ENCODE results near the gene BBS7. TPM values are rescaled to one million over a fixed set of nuclear protein-coding genes. Genes with fewer than 3 reads are reported as not detected.

Gene BBS7
- total and polyA plus RNA-seq, 10 of the 15 experiments (the other 5 are each of a cell fraction or from before 2014, with no cell fraction given): 5.2 to 15.2 (median 9.0) TPM

DNA sequence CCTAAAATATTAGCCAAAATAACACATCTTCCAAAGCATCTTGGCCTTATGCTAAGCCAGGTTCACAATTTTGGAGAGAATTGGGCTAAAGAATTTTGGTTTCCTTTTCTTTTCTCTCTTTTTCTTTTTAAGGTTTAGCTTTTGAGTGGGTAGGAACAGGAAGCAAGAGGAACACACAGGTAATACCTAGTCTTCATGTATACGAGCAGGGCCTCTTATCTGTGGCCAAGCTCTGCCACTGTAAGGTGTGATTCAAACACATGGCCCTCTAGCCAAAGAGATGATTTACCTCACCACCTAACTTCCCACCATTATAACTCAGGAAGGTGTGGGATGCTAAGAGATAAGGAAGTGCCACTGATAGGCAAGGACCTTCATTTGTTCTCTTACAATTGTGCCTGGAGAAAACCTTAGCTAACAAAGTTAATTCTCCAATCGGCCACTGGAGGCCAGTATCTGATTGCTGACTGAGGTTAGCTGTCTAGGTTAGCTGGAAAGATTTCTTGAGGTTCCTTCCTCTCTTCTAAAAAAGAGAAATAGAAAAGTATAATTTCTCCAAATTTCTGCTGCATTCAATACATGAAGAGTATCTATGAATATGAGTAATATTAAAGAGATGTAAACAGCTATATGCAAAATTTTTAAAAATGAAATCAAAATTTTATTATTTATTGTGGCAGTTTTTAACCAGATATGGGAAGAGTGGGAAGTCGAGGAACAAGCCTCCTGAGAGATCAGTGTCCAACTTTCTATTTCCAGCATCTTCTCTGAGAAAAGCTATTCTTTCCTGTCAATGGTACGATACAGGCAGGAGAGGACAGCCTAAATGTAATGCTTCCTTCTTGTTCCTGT is 30.1 kb upstream of the BBS7 start:
- Histone ChIP-seq H3K27me3 (replicated peaks in 1 of 2; ENCODE audit: control insufficient read depth in 2 of 2, insufficient read depth in 2 of 2, low read length in 1 of 2) (no peaks in the 10 kb centered on the region), H3K36me3 (ENCODE audit: control insufficient read depth in 2 of 2, insufficient read depth in 2 of 2, low read length in 1 of 2) (no peaks in the 10 kb centered on the region), H3K27ac (ENCODE audit: control insufficient read depth, insufficient read depth) (no peak overlapping the region), H3K9ac (ENCODE audit: control insufficient read depth, insufficient read depth, low read length) (no peak overlapping the region), H3K79me2 (ENCODE audit: control insufficient read depth, insufficient read depth, low read length) (no peaks in the 10 kb centered on the region), H3K4me1 (ENCODE audit: control insufficient read depth, insufficient read depth, low read length) (no peaks in the 10 kb centered on the region), H3K4me3 (no peak overlapping the region), H3K9me3 (replicated peaks; ENCODE audit: control insufficient read depth, insufficient read depth, low read length) (no peaks in the 10 kb centered on the region), H2AFZ (ENCODE audit: control insufficient read depth, low read depth, low read length) (no peak overlapping the region), H3K4me2 (ENCODE audit: control insufficient read depth, insufficient read depth) (no peak overlapping the region), H4K20me1 (ENCODE audit: control insufficient read depth, insufficient read depth) (no peaks in the 10 kb centered on the region)
- no peak for TF ChIP-seq RB1 (IDR thresholded peaks at IDR 0.05; ENCODE audit: borderline replicate concordance)
- 0 out of 2 replicates have a peak, but pooled peaks have one; percentile 25 for TF ChIP-seq ZNF24 (IDR thresholded peaks at IDR 0.05)
- TF ChIP-seq CTCF (IDR thresholded peaks at IDR 0.05 in 2 of 3, conservative IDR thresholded peaks at IDR 0.05 in 1 of 3; ENCODE audit: control insufficient read depth in 2 of 3, extremely low read depth in 1 of 3, insufficient read depth in 1 of 3, low read depth in 3 of 3, low read length in 3 of 3): peak; percentile 67 to 85 (median 84)
- TF ChIP-seq YY1 (IDR thresholded peaks at IDR 0.05; ENCODE audit: low read depth, low read length): 0 out of 2 replicates have a peak, but pooled peaks have one; percentile 22
- TF ChIP-seq YBX1 (IDR thresholded peaks at IDR 0.05): no peak
- TF ChIP-seq SMC3 (IDR thresholded peaks at IDR 0.05; ENCODE audit: borderline replicate concordance, low read length): peak; percentile 77
- TF ChIP-seq RAD21 (IDR thresholded peaks at IDR 0.05; ENCODE audit: insufficient read depth, low read depth, low read length): peak; percentile 99
- TF ChIP-seq SP1 (IDR thresholded peaks at IDR 0.05; ENCODE audit: low read depth, low read length): no peak
- TF ChIP-seq NR2C1 (IDR thresholded peaks at IDR 0.05): no peak
- intact Hi-C loops (cut with micrococcal nuclease; ENCODE audit: unreplicated experiment): loop anchor here (1.0 to 10.0 kb wide), 3 partner anchors 103 to 677 kb away; partner anchors contain the start of gene IL2
- WGBS (ENCODE audit: insufficient coverage, insufficient replicate concordance, low lambda C conversion rate, missing lambda C conversion rate): 43% methylated on average over 4 of the region's 4 CpGs
- ChIA-PET POLR2A (no interaction called here), SMC1A (ENCODE audit: uncharacterized antibody, unreplicated experiment) (interaction anchor here (0.7 to 3.1 kb wide), 31 partner anchors 8 to 1033 kb away, joined by 3 to 45 read pairs (median 3); partner anchors contain the start of gene BBS7), RAD21 (ENCODE audit: unreplicated experiment) (interaction anchor here (0.6 to 3.1 kb wide), 15 partner anchors 10 to 1030 kb away, joined by 3 to 51 read pairs (median 5); partner anchors contain the start of gene BBS7), CTCF (interaction anchor here (0.7 to 3.3 kb wide), 42 partner anchors 8 to 1030 kb away, joined by 3 to 85 read pairs (median 5); partner anchors contain the start of gene BBS7)
- peak; percentile 93 for ATAC-seq
- DNase-seq (ENCODE audit: low read depth, low spot score): peak; percentile 12
- in situ Hi-C loops (cut with MboI): no loop called here
- FAIRE-seq: peak; percentile 57
- BruUV-seq (replicated peaks): no TSS peak
